OCI-LY3 (cell line): ENCODE data around the gene NTSR2.

Experiments used
- H2AFZ ChIP-seq: fragments of 200-600, 300-600 bp; shearing (Covaris generic); 2 replicates; pipeline ENCODE4 v1.6.0; 2014; ENCODE audit warnings: antibody characterized with exemption, low read depth, low read length
- H3K27ac ChIP-seq: fragments of 200-600, 300-600 bp; sonication (generic); 2 replicates; pipeline ENCODE4 v1.5.1; 2014; ENCODE audit warnings: mild to moderate bottlenecking, low read length, moderate library complexity, mixed read lengths
- H3K27me3 ChIP-seq: fragments of 200-600, 300-600 bp; sonication (generic); 2 replicates; pipeline ENCODE4 v1.6.1; 2014; ENCODE audit warnings: low read depth, low read length, mixed read lengths
- H3K36me3 ChIP-seq: fragments of 200-600, 300-600 bp; sonication (generic); replicated peaks from 2 replicates; pipeline ENCODE3; 2014; ENCODE audit warnings: low read depth, low read length, mixed read lengths
- H3K4me1 ChIP-seq: fragments of 300-600, 200-600 bp; sonication (generic); 2 replicates; pipeline ENCODE4 v1.6.1; 2014; ENCODE audit warnings: low read length, mixed read lengths
- H3K4me2 ChIP-seq: fragments of 200-600, 300-600 bp; sonication (generic); 2 replicates; pipeline ENCODE4 v1.6.1; 2014; ENCODE audit warnings: low read length, mixed read lengths
- H3K4me3 ChIP-seq: fragments of 300-600, 200-600 bp; sonication (generic); 2 replicates; pipeline ENCODE4 v1.5.1; 2014; ENCODE audit warnings: antibody characterized with exemption, mild to moderate bottlenecking, low read length, moderate library complexity
- H3K79me2 ChIP-seq: fragments of 300-600, 200-600 bp; shearing (Covaris generic); 2 replicates; pipeline ENCODE4 v1.6.1; 2014; ENCODE audit warnings: mild to moderate bottlenecking, low read length, mixed read lengths
- H3K9ac ChIP-seq: fragments of 300-600, 200-600 bp; shearing (Covaris generic); 2 replicates; pipeline ENCODE4 v1.6.0; 2014; ENCODE audit warnings: mild to moderate bottlenecking, low read length, moderate library complexity
- H3K9me3 ChIP-seq: fragments of 200-600, 300-600 bp; shearing (Covaris generic); 2 replicates; pipeline ENCODE4 v1.6.1; 2014; ENCODE audit warnings: low read length, mixed read lengths; ENCODE audit not compliant: insufficient read depth
- H4K20me1 ChIP-seq: fragments of 200-600, 300-600 bp; sonication (generic); 2 replicates; pipeline ENCODE4 v1.6.1; 2016; ENCODE audit warnings: low read length, mixed read lengths; ENCODE audit not compliant: insufficient read depth
- CTCF ChIP-seq: fragments of 200-600, 300-600 bp; sonication (generic); IDR thresholded peaks from 2 replicates; pipeline ENCODE4 v1.5.1; 2014; ENCODE audit warnings: antibody characterized with exemption, low read length, low read depth
- EZH2phosphoT487 ChIP-seq: fragments of 200-600 bp; shearing (Covaris generic); IDR thresholded peaks from 2 replicates; pipeline ENCODE4 v1.6.1; 2018; ENCODE audit warnings: antibody characterized with exemption, mixed run types, low read depth

NTSR2 gene

GRCh38 chr2:11680901-11681721 lies 11.1 kb upstream of the NTSR2 start:
- Histone ChIP-seq H4K20me1 (no peaks in the 10 kb centered on the region), H3K27ac (no peak overlapping the region), H2AFZ (no peak overlapping the region), H3K27me3 (peaks cover 55% of the 10 kb centered on the region), H3K4me3 (no peak overlapping the region), H3K9me3 (no peaks in the 10 kb centered on the region), H3K79me2 (no peaks in the 10 kb centered on the region), H3K4me2 (no peak overlapping the region), H3K4me1 (no peaks in the 10 kb centered on the region), H3K9ac (no peak overlapping the region), H3K36me3 (no peaks in the 10 kb centered on the region)
- TF ChIP-seq EZH2phosphoT487, result no peak
- TF ChIP-seq CTCF, result no peak

GRCh38 chr2:11680182-11680900 lies 10.3 kb upstream of the NTSR2 start:
- Histone ChIP-seq H3K9me3 (no peaks in the 10 kb centered on the region), H3K27me3 (peaks cover 55% of the 10 kb centered on the region), H3K27ac (no peak overlapping the region), H3K4me2 (no peak overlapping the region), H3K9ac (no peak overlapping the region), H3K4me1 (no peaks in the 10 kb centered on the region), H3K4me3 (no peak overlapping the region), H3K36me3 (no peaks in the 10 kb centered on the region), H2AFZ (no peak overlapping the region), H4K20me1 (no peaks in the 10 kb centered on the region), H3K79me2 (no peaks in the 10 kb centered on the region)
- TF ChIP-seq CTCF (no peak), EZH2phosphoT487 (no peak)

GRCh38 chr2:11679486-11680181 lies 9.6 kb upstream of the NTSR2 start:
- no peak overlapping the region for H3K4me2 ChIP-seq
- H3K4me3 ChIP-seq, result no peak overlapping the region
- H4K20me1 ChIP-seq, result no peaks in the 10 kb centered on the region
- peaks cover 55% of the 10 kb centered on the region for H3K27me3 ChIP-seq
- H3K27ac ChIP-seq, result no peak overlapping the region
- H3K9ac ChIP-seq, result no peak overlapping the region
- no peak for TF ChIP-seq CTCF
- TF ChIP-seq EZH2phosphoT487, result no peak
- no peaks in the 10 kb centered on the region for H3K9me3 ChIP-seq
- no peaks in the 10 kb centered on the region for H3K36me3 ChIP-seq
- no peaks in the 10 kb centered on the region for H3K79me2 ChIP-seq
- no peaks in the 10 kb centered on the region for H3K4me1 ChIP-seq
- H2AFZ ChIP-seq, result no peak overlapping the region

GRCh38 chr2:11679016-11679415 lies 9.0 kb upstream of the NTSR2 start:
- Histone ChIP-seq H3K9ac (no peak overlapping the region), H3K4me3 (no peak overlapping the region), H3K27ac (no peak overlapping the region), H3K4me1 (no peaks in the 10 kb centered on the region), H3K27me3 (peaks cover 50% of the 10 kb centered on the region), H4K20me1 (no peaks in the 10 kb centered on the region), H3K9me3 (no peaks in the 10 kb centered on the region), H3K79me2 (no peaks in the 10 kb centered on the region), H3K36me3 (no peaks in the 10 kb centered on the region), H3K4me2 (no peak overlapping the region), H2AFZ (no peak overlapping the region)
- no peak for TF ChIP-seq EZH2phosphoT487
